ENCODE data around the gene ABLIM1.

ABLIM1 gene

GRCh38 chr10:114547514-114547913 lies 110.6 kb downstream of the ABLIM1 start:
- no peak for DNase-seq (ENCODE audit: low read depth in 1 of 2, low spot score in 1 of 2)

GRCh38 chr10:114547056-114547455 lies 111.0 kb downstream of the ABLIM1 start:
- DNase-seq (ENCODE audit: low read depth in 1 of 2, low spot score in 1 of 2) = no peak

GRCh38 chr10:114545819-114546218 lies 112.3 kb downstream of the ABLIM1 start:
- no peak for DNase-seq (ENCODE audit: low read depth in 1 of 2, low spot score in 1 of 2)

- DNase-seq (ENCODE audit: low read depth in 1 of 2, low spot score in 1 of 2) = no peak
These were observed 113.0 kb downstream of the ABLIM1 start for GRCh38 chr10:114545071-114545470.

GRCh38 chr10:114544045-114544659 lies 113.9 kb downstream of the ABLIM1 start:
- peak; percentile 33 to 42 for DNase-seq (ENCODE audit: low read depth in 1 of 2, low spot score in 1 of 2)

- no peak for DNase-seq (ENCODE audit: low read depth in 1 of 2, low spot score in 1 of 2)
These were observed 114.6 kb downstream of the ABLIM1 start for GRCh38 chr10:114543456-114543855.

- no peak for DNase-seq (ENCODE audit: low read depth in 1 of 2, low spot score in 1 of 2)
These were observed 115.7 kb downstream of the ABLIM1 start for GRCh38 chr10:114542373-114542772.

- DNase-seq (ENCODE audit: low read depth in 1 of 2, low spot score in 1 of 2) = no peak
These were observed 116.3 kb downstream of the ABLIM1 start for GRCh38 chr10:114541797-114542160.

- DNase-seq (ENCODE audit: low read depth in 1 of 2, low spot score in 1 of 2) = peak; percentile 32 to 47
These were observed 116.8 kb downstream of the ABLIM1 start for GRCh38 chr10:114541081-114541796.

GRCh38 chr10:114540236-114540635 lies 117.8 kb downstream of the ABLIM1 start:
- no peak for DNase-seq (ENCODE audit: low read depth in 1 of 2, low spot score in 1 of 2)

- no peak for DNase-seq (ENCODE audit: low read depth in 1 of 2, low spot score in 1 of 2)
These were observed 118.5 kb downstream of the ABLIM1 start for GRCh38 chr10:114539623-114540022.

- peak in 1 of 2 donors; percentile 23 for DNase-seq (ENCODE audit: low read depth in 1 of 2, low spot score in 1 of 2)
These were observed 119.7 kb downstream of the ABLIM1 start for GRCh38 chr10:114538181-114538906.

- DNase-seq (ENCODE audit: low read depth in 1 of 2, low spot score in 1 of 2) = no peak
These were observed 120.3 kb downstream of the ABLIM1 start for GRCh38 chr10:114537736-114538135.

GRCh38 chr10:114534571-114534981 lies 123.5 kb downstream of the ABLIM1 start:
- no peak for DNase-seq (ENCODE audit: low read depth in 1 of 2, low spot score in 1 of 2)

- DNase-seq (ENCODE audit: low read depth in 1 of 2, low spot score in 1 of 2) = no peak
These were observed 125.8 kb downstream of the ABLIM1 start for GRCh38 chr10:114532226-114532625.

- DNase-seq (ENCODE audit: low read depth in 1 of 2, low spot score in 1 of 2) = peak; percentile 73 to 80
These were observed 131.4 kb downstream of the ABLIM1 start for GRCh38 chr10:114526504-114527238.

- no peak for DNase-seq (ENCODE audit: low read depth in 1 of 2, low spot score in 1 of 2)
These were observed 132.0 kb downstream of the ABLIM1 start for GRCh38 chr10:114526126-114526503.

GRCh38 chr10:114525368-114525949 lies 132.6 kb downstream of the ABLIM1 start:
- DNase-seq (ENCODE audit: low read depth in 1 of 2, low spot score in 1 of 2) = no peak

- no peak for DNase-seq (ENCODE audit: low read depth in 1 of 2, low spot score in 1 of 2)
These were observed 134.2 kb downstream of the ABLIM1 start for GRCh38 chr10:114523876-114524275.

- DNase-seq (ENCODE audit: low read depth in 1 of 2, low spot score in 1 of 2) = no peak
These were observed 136.8 kb downstream of the ABLIM1 start for GRCh38 chr10:114521255-114521654.

- DNase-seq (ENCODE audit: low read depth in 1 of 2, low spot score in 1 of 2) = no peak
These were observed 137.6 kb downstream of the ABLIM1 start for GRCh38 chr10:114520453-114520852.

Data from activated T-helper 1 cell treated with anti-CD3 and anti-CD28 coated beads, Interleukin-2, amount 50 U/mL, for 16 hours (primary cell).